ENCODE results near the gene REG4.

Gene REG4

GRCh38 chr1:119758584-119758983 lies 52.7 kb downstream of the REG4 start:
- no peaks in the 10 kb centered on the region for H3K36me3 ChIP-seq (ENCODE audit: insufficient read depth, low read length)
- no peak overlapping the region for H3K9ac ChIP-seq (ENCODE audit: low read length)
- peaks cover 10% of the 10 kb centered on the region for H3K4me1 ChIP-seq (ENCODE audit: insufficient read depth, low read length)
- no peaks in the 10 kb centered on the region for H3K27me3 ChIP-seq (ENCODE audit: control insufficient read depth in 1 of 2, insufficient read depth in 2 of 2, low read length in 2 of 2)
- H3K27ac ChIP-seq (ENCODE audit: low read depth, low read length), result no peak overlapping the region
- no peaks in the 10 kb centered on the region for H3K9me3 ChIP-seq (ENCODE audit: low read length)
- H3K4me3 ChIP-seq (ENCODE audit: low read depth in 1 of 2, low read length in 2 of 2), result no peak overlapping the region

DNA sequence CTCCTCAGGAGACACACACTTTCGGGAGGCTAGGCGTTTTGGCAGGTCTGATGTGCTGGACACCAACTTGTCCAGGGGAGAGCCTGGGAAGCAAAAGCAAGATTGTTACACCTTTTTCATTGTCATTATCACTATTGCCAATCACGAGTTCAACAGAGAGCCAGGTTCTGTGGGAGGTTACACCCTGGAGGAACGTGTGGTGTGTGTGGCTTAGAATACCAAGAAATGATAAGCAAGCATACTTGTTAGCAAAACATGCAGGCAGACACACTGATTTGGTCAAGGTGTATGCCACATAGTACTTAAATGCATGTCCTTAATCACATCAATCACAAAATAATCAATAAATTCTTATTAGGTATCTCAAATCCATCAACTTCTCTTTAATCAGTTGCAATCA lies 58.7 kb downstream of the REG4 start:
- no peaks in the 10 kb centered on the region for H3K9me3 ChIP-seq (ENCODE audit: low read length)
- peaks cover 7% of the 10 kb centered on the region for H3K4me1 ChIP-seq (ENCODE audit: insufficient read depth, low read length)
- H3K27ac ChIP-seq (ENCODE audit: low read depth, low read length), result no peak overlapping the region
- H3K36me3 ChIP-seq (ENCODE audit: insufficient read depth, low read length), result no peaks in the 10 kb centered on the region
- H3K4me3 ChIP-seq (ENCODE audit: low read depth in 1 of 2, low read length in 2 of 2), result no peak overlapping the region
- H3K27me3 ChIP-seq (ENCODE audit: control insufficient read depth in 1 of 2, insufficient read depth in 2 of 2, low read length in 2 of 2), result no peaks in the 10 kb centered on the region
- H3K9ac ChIP-seq (ENCODE audit: low read length), result no peak overlapping the region

DNA sequence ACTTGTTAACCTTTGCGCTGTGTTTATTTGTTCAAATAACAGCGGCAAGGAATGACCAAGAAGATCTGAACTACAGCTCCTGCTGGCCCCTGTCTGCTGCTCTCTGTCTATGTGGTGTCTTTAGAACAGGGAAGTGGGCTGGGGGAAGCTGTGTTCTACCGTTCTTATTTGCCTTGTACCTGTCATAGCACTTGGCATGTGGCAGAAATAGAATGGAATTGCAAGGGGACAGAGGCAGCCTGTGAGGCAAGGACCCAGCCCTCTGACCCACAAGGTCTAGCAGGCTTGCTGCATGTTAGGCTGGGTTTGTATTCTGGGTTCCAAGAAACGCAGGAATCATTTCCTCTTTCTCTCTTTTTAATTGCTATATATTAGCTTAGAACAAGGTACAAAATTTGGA lies 63.2 kb downstream of the REG4 start:
- Histone ChIP-seq H3K9me3 (ENCODE audit: low read length) (no peaks in the 10 kb centered on the region), H3K36me3 (ENCODE audit: insufficient read depth, low read length) (no peaks in the 10 kb centered on the region), H3K4me1 (ENCODE audit: insufficient read depth, low read length) (peaks cover 15% of the 10 kb centered on the region), H3K27me3 (ENCODE audit: control insufficient read depth in 1 of 2, insufficient read depth in 2 of 2, low read length in 2 of 2) (no peaks in the 10 kb centered on the region), H3K4me3 (ENCODE audit: low read depth in 1 of 2, low read length in 2 of 2) (no peak overlapping the region), H3K27ac (ENCODE audit: low read depth, low read length) (no peak overlapping the region), H3K9ac (ENCODE audit: low read length) (no peak overlapping the region)

- H3K36me3 ChIP-seq (ENCODE audit: insufficient read depth, low read length), result no peaks in the 10 kb centered on the region
- peaks cover 20% of the 10 kb centered on the region for H3K4me1 ChIP-seq (ENCODE audit: insufficient read depth, low read length)
Measured at GRCh38 chr1:119747451-119747850, 63.8 kb downstream of the REG4 start.

GRCh38 chr1:119745034-119745433 lies 66.2 kb downstream of the REG4 start:
- H3K27me3 ChIP-seq (ENCODE audit: control insufficient read depth in 1 of 2, insufficient read depth in 2 of 2, low read length in 2 of 2), result no peaks in the 10 kb centered on the region
- no peak overlapping the region for H3K27ac ChIP-seq (ENCODE audit: low read depth, low read length)
- H3K4me1 ChIP-seq (ENCODE audit: insufficient read depth, low read length), result peaks cover 30% of the 10 kb centered on the region
- no peaks in the 10 kb centered on the region for H3K9me3 ChIP-seq (ENCODE audit: low read length)
- H3K36me3 ChIP-seq (ENCODE audit: insufficient read depth, low read length), result no peaks in the 10 kb centered on the region
- no peak overlapping the region for H3K4me3 ChIP-seq (ENCODE audit: low read depth in 1 of 2, low read length in 2 of 2)
- H3K9ac ChIP-seq (ENCODE audit: low read length), result no peak overlapping the region

More at GRCh38 chr1:119747451-119747850, 63.8 kb downstream of the REG4 start:
- Histone ChIP-seq H3K27ac (ENCODE audit: low read depth, low read length) (no peak overlapping the region), H3K9ac (ENCODE audit: low read length) (no peak overlapping the region), H3K9me3 (ENCODE audit: low read length) (no peaks in the 10 kb centered on the region), H3K27me3 (ENCODE audit: control insufficient read depth in 1 of 2, insufficient read depth in 2 of 2, low read length in 2 of 2) (no peaks in the 10 kb centered on the region), H3K4me3 (ENCODE audit: low read depth in 1 of 2, low read length in 2 of 2) (no peak overlapping the region)

DNA sequence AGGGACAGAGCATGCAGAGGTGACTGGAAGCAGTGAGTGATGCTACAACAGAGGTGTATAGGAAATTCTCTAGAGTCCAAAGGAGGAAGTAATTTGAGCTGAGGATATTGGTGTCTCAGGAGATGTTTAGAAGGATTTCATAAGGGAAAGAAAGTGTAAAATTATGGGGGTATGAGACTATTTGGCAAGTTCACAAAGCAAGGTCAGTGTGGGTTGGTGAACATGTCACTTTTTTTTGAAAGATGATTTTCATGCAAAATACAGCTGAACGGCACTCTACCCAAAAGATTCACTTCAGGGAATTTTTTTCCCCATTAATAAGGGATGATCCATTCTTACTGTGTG lies 66.7 kb downstream of the REG4 start:
- H3K4me1 ChIP-seq (ENCODE audit: insufficient read depth, low read length), result peaks cover 30% of the 10 kb centered on the region
- H3K27me3 ChIP-seq (ENCODE audit: control insufficient read depth in 1 of 2, insufficient read depth in 2 of 2, low read length in 2 of 2), result no peaks in the 10 kb centered on the region
- no peaks in the 10 kb centered on the region for H3K36me3 ChIP-seq (ENCODE audit: insufficient read depth, low read length)
- H3K9ac ChIP-seq (ENCODE audit: low read length), result no peak overlapping the region
- H3K4me3 ChIP-seq (ENCODE audit: low read depth in 1 of 2, low read length in 2 of 2), result no peak overlapping the region
- no peaks in the 10 kb centered on the region for H3K9me3 ChIP-seq (ENCODE audit: low read length)
- H3K27ac ChIP-seq (ENCODE audit: low read depth, low read length), result no peak overlapping the region
